ENCODE measurements around the gene CD2AP.

Gene CD2AP

GRCh38 chr6:47495207-47495606, 17.6 kb downstream of the CD2AP start:
- DNase-seq (ENCODE audit: low read depth in 1 of 2, low spot score in 1 of 2), result no peak

GRCh38 chr6:47495954-47496545, 18.5 kb downstream of the CD2AP start:
- no peak for DNase-seq (ENCODE audit: low read depth in 1 of 2, low spot score in 1 of 2)

- no peak for DNase-seq (ENCODE audit: low read depth in 1 of 2, low spot score in 1 of 2)
Observed at GRCh38 chr6:47496935-47497579, 19.5 kb downstream of the CD2AP start.

- no peak for DNase-seq (ENCODE audit: low read depth in 1 of 2, low spot score in 1 of 2)
Observed at GRCh38 chr6:47502920-47503319, 25.3 kb downstream of the CD2AP start.

- no peak for DNase-seq (ENCODE audit: low read depth in 1 of 2, low spot score in 1 of 2)
Observed at GRCh38 chr6:47509937-47510336, 32.3 kb downstream of the CD2AP start.

GRCh38 chr6:47512872-47513271, 35.3 kb downstream of the CD2AP start:
- no peak for DNase-seq (ENCODE audit: low read depth in 1 of 2, low spot score in 1 of 2)

- DNase-seq (ENCODE audit: low read depth in 1 of 2, low spot score in 1 of 2), result no peak
Observed at GRCh38 chr6:47519279-47519678, 41.7 kb downstream of the CD2AP start.

GRCh38 chr6:47520282-47520681, 42.7 kb downstream of the CD2AP start:
- DNase-seq (ENCODE audit: low read depth in 1 of 2, low spot score in 1 of 2), result no peak

GRCh38 chr6:47521961-47522360, 44.4 kb downstream of the CD2AP start:
- no peak for DNase-seq (ENCODE audit: low read depth in 1 of 2, low spot score in 1 of 2)

- no peak for DNase-seq (ENCODE audit: low read depth in 1 of 2, low spot score in 1 of 2)
Observed at GRCh38 chr6:47524136-47524845, 46.7 kb downstream of the CD2AP start.

- no peak for DNase-seq (ENCODE audit: low read depth in 1 of 2, low spot score in 1 of 2)
Observed at GRCh38 chr6:47525330-47526057, 47.9 kb downstream of the CD2AP start.

- DNase-seq (ENCODE audit: low read depth in 1 of 2, low spot score in 1 of 2), result no peak
Observed at GRCh38 chr6:47527274-47527673, 49.7 kb downstream of the CD2AP start.

- DNase-seq (ENCODE audit: low read depth in 1 of 2, low spot score in 1 of 2), result no peak
Observed at GRCh38 chr6:47529734-47530133, 52.1 kb downstream of the CD2AP start.

- DNase-seq (ENCODE audit: low read depth in 1 of 2, low spot score in 1 of 2), result no peak
Observed at GRCh38 chr6:47532981-47533585, 55.5 kb downstream of the CD2AP start.

GRCh38 chr6:47534063-47534462, 56.5 kb downstream of the CD2AP start:
- DNase-seq (ENCODE audit: low read depth in 1 of 2, low spot score in 1 of 2), result no peak

GRCh38 chr6:47535316-47536225, 58.0 kb downstream of the CD2AP start:
- DNase-seq (ENCODE audit: low read depth in 1 of 2, low spot score in 1 of 2), result no peak

- no peak for DNase-seq (ENCODE audit: low read depth in 1 of 2, low spot score in 1 of 2)
Observed at GRCh38 chr6:47536816-47537401, 59.3 kb downstream of the CD2AP start.

GRCh38 chr6:47545223-47545622, 67.6 kb downstream of the CD2AP start:
- no peak for DNase-seq (ENCODE audit: low read depth in 1 of 2, low spot score in 1 of 2)

GRCh38 chr6:47551670-47552069, 74.1 kb downstream of the CD2AP start:
- DNase-seq (ENCODE audit: low read depth in 1 of 2, low spot score in 1 of 2), result no peak

GRCh38 chr6:47552319-47552718, 74.7 kb downstream of the CD2AP start:
- no peak for DNase-seq (ENCODE audit: low read depth in 1 of 2, low spot score in 1 of 2)
